ENCODE results near the gene OR10G3. TPM values are rescaled to one million over a fixed set of nuclear protein-coding genes. Genes with fewer than 3 reads are reported as not detected.

Gene OR10G3
- total RNA-seq = not detected in 2 replicates

GRCh38 chr14:21579976-21580375, at the start of gene OR10G3:
Gene OR10G3, minus strand, starts transcription at chr14:21580076. Its CDS starts 9,332 bp downstream, at chr14:21570744.

GRCh38 chr14:21525962-21526671, 53.8 kb downstream of the OR10G3 start, which contains the start of gene SALL2:
Gene SALL2, minus strand, starts transcription at chr14:21526346. Its CDS starts 219 bp downstream, at chr14:21526127.

Other genes with a start within 250 kb of the OR10G3 start
- gene SUPT16H, start 196.1 kb downstream of the OR10G3 start, total RNA-seq = 60.9 and 73.1 TPM in 2 replicates
- 51.8 and 54.0 TPM in 2 replicates for gene CHD8, start 124.0 kb downstream of the OR10G3 start, total RNA-seq
- gene RAB2B, start 103.1 kb downstream of the OR10G3 start, total RNA-seq = 25.6 and 28.4 TPM in 2 replicates
- 20.2 and 23.8 TPM in 2 replicates for gene TOX4, start 102.9 kb downstream of the OR10G3 start, total RNA-seq
- gene METTL3, start 68.7 kb downstream of the OR10G3 start, total RNA-seq = 41.7 and 49.8 TPM in 2 replicates
- 0.34 and 0.43 TPM in 2 replicates for gene SALL2, start 53.7 kb downstream of the OR10G3 start, total RNA-seq
- not detected in 2 replicates for gene OR10G2, start 54.9 kb upstream of the OR10G3 start, total RNA-seq
- gene OR4E2, start 73.8 kb upstream of the OR10G3 start, total RNA-seq = not detected in 2 replicates
- gene OR4E1, start 93.7 kb upstream of the OR10G3 start, total RNA-seq = not detected in 2 replicates

All from dermis lymphatic vessel endothelial cell (primary cell).